Measurements from ENCODE around the gene GIN1. TPM values are rescaled to one million over a fixed set of nuclear protein-coding genes. Genes with fewer than 3 reads are reported as not detected.
"Not testable (repeated sequence)": the region's sequence is repeated elsewhere in the genome, so short reads cannot be mapped to it uniquely, and the experiment has no call there.

GIN1 gene
- total RNA-seq, 1 experiment from 2014 or later, result 6.0 TPM

DNA sequence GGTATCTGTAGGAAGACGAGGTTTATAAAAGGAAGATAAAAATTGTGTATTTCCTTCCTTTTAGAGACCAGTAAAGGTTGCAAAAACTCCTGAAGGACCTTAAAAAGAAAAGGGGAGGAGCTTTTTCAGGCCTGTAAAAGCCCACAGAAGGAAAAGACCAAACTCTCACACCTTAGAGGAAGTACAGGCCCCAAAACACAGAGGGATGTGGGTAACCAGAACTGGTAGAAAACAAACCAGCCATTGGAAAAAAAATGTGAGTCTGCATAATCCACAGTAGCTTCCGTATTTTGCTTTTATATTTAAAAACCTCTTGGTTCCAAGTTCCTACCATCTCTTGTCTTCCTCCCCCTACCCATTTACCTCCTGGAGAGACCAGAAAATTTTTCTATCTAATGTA is 8.5 kb downstream of the GIN1 start:
- no peak for DNase-seq (ENCODE audit: low read depth)

DNA sequence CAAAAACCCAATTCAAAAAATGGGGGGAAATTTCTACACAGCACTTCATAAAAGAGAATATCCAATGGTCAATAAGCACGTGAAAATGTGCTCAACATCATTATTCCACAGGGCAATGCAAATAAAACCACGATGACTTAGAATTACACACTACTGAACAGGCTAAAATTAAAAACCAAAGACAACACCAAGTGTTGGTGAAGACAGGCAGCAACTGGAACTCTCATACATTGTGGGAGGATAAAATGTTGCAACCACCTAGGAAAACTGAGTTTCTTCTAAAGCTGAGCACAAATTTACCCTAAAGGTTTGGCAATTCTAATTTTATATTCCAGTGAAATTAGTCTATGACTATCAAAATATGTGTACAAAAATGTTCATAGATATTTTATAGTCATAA is 9.5 kb downstream of the GIN1 start:
- no peak for DNase-seq (ENCODE audit: low read depth)

- DNase-seq (ENCODE audit: low read depth), result no peak
Measured at GRCh38 chr5:103109277-103109676, 10.7 kb downstream of the GIN1 start.

DNA sequence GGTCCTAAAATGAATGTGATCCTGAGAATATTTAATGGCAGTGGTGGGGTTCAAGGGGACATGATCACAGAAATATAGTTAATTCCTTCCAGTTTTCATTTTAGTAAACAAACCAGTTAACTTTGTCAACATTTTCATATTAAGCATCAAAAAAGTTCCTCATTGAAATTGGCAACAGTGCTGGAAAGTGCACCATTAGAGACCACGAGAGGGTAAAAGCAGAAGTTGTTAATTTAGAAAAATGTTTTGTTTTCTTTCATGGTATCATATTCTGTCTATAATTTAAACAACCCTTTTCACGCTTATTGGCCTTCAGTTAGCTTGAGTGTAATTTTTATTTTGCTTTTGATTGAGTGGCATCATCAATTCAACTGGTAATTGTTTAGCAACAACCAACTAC is 11.9 kb downstream of the GIN1 start:
- DNase-seq (ENCODE audit: low read depth), result no peak

DNA sequence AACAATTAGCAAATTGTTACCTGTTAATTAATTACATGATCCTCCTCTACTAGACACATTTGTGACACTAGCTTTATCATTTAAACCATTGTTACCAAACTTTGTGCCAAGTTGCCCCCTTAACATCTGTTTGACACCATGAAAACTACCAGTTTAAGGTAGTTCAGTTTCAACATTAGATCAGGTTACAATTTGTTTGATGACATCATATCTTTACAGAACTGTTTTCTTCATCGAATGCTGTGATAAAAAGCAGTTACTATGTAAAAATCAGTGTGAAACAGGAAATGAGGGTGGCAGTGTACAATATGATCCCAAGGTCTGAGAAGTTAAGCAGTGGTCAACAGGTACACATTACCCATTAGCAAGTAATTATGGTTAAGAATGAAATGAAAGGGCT is 17.7 kb downstream of the GIN1 start:
- DNase-seq (ENCODE audit: low read depth), result no peak

GRCh38 chr5:103101079-103101750 is 18.7 kb downstream of the GIN1 start:
- no peak for DNase-seq (ENCODE audit: low read depth)

GRCh38 chr5:103098993-103099392 is 20.9 kb downstream of the GIN1 start:
- no peak for DNase-seq (ENCODE audit: low read depth)

DNA sequence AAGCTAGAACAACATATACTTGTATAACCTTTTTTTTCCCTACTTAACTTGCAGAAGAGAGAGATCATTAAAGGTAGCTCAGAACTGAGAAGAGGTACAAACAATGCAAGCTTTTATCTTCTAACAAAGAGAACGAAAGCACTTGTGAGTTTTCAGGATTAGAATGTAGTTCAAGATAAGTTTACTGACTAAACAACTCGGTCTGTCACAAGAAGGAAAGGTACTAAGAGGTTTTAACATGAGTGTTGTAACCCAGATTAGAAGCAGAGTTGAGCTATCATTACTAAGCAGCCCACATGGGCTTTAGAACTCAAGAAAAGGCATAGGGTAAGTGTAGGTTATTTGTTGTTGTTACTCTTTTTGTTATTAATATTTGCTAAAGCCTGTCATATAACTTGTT is 25.2 kb downstream of the GIN1 start:
- DNase-seq (ENCODE audit: low read depth), result no peak

DNA sequence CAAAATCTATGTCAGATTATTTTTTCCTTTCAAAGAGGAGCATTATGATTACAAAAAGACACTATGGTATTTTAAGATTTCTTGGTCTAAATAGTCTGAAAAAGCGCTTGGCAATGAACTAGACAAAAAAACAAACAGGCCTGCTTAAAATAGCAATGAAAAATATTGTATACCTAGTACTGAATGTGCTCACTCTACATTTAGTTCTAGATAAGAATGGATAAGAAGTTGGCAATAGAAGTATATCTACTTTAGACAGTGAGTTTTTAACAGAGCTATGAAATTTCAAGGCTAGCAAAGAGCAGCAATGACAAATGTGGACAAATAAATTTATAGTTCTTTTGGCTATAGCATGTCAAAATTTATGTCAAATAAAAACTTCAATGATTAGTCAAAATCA is 26.2 kb downstream of the GIN1 start:
- DNase-seq (ENCODE audit: low read depth), result no peak

DNA sequence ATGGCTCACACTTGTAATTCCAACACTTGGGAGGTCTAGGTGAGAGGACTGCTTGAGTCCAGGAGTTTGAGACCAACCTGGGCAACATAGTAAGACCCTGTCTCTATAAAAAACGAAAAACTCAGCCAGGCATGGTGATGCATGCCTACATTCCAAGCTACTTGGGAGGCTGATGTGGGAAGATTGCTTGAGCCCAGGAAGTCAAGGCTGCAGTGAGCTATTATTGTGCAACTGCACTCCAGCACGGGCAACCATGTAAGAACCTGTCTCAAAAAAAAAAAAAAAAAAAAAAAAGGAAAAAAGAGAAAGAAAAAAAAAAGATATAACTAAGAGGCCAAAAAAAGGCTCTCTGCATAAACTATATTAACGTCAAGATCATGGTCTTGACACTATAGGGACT is 27.3 kb downstream of the GIN1 start:
- DNase-seq (ENCODE audit: low read depth), result no peak

GRCh38 chr5:103090791-103091190 is 29.1 kb downstream of the GIN1 start:
- no peak for DNase-seq (ENCODE audit: low read depth)

- no peak for DNase-seq (ENCODE audit: low read depth)
Measured at GRCh38 chr5:103089272-103089671, 30.7 kb downstream of the GIN1 start.

DNA sequence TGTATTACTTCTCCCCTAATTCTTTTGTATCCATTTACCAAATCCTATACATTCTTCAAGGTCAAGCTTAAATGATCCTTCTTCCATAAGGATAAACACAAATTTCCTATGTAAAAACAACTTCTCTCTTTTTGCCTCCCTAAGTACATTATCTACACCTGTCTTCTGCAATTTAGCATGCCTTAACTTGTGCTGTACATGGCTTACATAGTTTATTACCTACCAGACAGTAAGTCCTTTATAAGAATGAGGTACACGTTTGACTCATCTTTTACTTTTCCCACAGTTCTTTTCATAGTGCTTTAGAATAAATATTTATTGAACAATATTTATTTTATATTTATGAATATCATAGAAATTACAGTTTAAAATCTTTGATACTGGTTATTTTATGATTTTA is 33.4 kb downstream of the GIN1 start:
- DNase-seq (ENCODE audit: low read depth), result no peak

DNA sequence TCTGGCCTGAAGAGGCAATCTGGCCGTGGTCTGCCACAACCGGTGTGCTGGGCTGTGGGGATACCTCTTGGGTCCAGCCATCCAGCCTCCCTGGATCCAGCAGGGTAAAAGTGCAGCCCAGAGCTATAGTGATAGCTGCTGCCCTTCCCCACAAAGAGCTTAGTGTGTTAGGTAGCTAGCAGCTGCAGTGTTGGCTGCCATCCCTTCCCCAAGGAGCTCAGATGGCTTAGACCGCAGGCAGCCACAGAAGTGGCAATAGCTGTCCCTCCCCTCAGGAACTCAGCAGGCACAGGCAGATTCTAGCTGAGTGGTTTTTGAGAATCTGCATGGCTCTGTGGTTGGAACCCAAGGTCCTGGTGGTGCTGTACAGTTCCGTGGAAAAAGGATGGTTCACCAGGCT is 40.1 kb downstream of the GIN1 start:
- no peak for DNase-seq (ENCODE audit: low read depth)

GRCh38 chr5:103075442-103075841 is 44.5 kb downstream of the GIN1 start:
- DNase-seq (ENCODE audit: low read depth), result no peak

DNA sequence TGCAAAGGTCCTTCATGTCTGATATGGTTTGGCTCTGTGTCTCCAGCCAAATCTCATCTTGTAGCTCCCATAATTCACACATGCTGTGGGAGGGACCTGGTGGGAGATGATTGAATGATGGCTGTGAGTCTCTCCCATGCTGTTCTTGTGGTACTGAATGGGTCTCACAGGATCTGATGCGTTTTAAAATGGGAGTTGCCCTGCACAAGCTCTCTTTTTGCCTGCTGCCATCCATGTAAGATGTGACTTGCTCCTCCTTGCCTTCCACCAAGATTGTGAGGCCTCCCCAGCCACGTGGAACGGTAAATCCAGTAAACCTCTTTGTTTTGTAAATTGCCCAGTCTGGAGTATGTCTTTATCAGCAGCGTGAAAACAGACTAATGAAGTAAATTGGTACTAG is 46.4 kb downstream of the GIN1 start:
- DNase-seq (ENCODE audit: low read depth), result not testable (repeated sequence)

DNA sequence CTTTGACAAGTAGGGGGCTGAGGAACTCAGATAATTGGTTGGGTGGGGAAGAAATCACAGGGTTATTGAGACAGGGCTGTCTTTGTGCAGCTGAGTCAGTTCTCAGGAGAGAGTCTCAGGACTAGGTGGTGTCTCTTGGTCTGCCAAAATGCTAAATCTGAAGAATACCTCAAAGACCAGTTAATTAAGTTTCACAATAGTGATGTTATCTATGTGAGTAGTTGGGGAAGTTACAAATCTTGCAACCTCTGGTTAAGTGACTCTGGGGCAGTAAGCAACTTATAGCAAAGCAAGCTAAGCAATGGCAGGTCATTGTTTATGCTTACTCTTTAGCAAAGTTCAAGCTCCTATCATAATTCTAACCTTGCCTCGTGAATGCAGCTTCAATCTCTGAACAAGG is 53.6 kb downstream of the GIN1 start:
- DNase-seq (ENCODE audit: low read depth), result no peak

- no peak for DNase-seq (ENCODE audit: low read depth)
Measured at GRCh38 chr5:103060424-103060954, 59.4 kb downstream of the GIN1 start.

DNA sequence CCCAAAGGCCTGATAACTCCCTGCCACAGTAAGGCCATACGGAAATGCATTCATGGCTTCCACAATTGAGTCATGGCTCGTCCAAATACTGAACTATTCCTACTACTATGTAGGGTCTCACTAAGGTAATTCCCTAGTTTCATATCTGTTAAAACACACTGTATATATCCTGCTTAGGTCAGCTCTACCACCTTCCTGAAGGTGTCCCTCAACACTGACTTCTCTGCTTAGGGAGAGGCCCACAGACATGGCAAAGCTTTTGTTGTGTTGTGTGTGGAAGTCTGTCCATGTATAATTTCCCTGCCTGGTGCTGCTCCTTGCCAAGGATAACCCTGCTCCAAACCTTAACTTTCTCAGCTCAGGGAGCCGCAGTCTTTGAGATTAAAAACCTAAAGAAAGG is 60.4 kb downstream of the GIN1 start:
- no peak for DNase-seq (ENCODE audit: low read depth)

GRCh38 chr5:103057208-103058130 is 62.5 kb downstream of the GIN1 start:
- peak; percentile 74 for DNase-seq (ENCODE audit: low read depth)

DNA sequence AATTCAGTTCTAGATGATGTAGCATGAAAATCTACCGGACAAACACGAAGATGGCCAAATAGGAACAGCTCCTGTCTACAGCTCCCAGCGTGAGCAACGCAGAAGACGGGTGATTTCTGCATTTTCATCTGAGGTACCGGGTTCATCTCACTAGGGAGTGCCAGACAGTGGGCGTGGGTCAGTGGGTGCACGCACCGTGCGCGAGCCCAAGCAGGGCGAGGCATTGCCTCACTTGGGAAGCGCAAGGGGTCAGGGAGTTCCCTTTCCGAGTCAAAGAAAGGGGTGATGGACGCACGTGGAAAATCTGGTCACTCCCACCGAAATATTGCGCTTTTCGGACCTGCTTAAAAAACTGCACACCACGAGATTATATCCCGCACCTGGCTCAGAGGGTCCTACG is 73.2 kb downstream of the GIN1 start:
- not testable (repeated sequence) for DNase-seq (ENCODE audit: low read depth)

DNA sequence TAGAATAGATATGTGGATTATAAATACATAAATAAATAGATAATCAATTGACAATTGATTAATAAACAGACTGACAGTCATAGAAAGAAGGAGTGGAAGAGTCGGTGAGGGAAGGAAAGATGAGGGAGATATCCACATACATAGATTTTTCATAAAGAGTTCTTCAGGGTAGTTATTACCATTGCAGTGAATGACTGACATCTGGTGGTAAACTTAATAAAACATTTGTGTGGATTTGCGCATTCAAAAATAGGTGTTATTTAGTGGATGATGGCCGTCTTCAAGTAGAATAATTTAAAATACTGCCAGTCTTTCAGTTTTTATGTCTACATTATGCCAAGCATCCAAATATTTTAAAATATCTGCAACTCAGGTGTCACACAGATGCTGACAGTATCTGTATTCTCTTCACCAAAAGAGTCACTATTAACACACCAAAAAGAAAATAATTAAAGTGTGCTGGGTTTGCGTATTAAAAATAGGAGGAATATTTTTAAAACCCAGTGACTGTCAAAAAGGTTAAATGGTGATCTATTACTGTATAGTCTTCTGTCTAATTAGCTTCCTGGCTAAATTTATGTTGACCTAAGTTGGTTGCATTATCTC is 78.8 kb downstream of the GIN1 start:
- peak; percentile 53 for DNase-seq (ENCODE audit: low read depth)
